GM18907 (cell line): ENCODE data around the gene TMEM131L.

ENCODE experiments used
- ATAC-seq: cut with Tn5 transposase; IDR thresholded peaks from one replicate; pipeline ENCODE4 v1.9.1; 2021; ENCODE audit warnings: mild to moderate bottlenecking, moderate library complexity; ENCODE audit not compliant: unreplicated experiment

The TMEM131L gene

DNA sequence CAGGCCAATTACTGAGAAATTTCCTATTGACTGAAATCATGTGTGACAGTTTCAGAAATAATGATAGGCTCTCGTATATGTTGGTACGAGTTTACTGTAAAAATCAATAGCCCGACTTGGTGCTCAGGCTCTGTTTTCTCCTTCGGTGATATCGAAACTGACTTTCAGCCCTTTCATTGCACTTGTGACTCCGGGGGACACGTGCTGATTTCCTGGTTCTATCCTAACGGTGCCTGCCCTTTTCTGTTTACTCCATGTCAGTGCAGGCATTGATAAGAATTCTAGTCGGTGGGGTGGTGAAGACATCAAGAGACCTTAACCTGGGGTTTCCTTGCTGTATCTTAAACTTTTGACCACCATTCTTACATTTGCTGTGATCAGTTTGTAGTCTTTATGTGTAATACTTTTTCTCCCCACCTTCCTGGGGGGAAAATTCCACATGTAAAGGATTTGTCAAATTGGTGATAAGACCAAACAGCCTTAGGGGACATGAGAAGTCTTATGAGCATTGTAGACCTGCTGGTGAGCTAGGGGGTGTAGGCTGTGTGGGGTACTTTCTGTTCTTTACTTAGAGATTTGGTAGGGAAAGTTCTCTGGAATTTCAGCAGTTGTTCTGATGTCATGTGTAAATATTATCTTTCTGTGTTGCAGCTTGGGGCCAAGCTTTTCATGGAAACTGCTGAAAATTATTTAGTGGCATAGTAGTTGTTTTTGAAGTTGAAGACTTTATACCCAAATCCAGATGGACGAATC is 52.7 kb downstream of the TMEM131L start:
- no peak for ATAC-seq

DNA sequence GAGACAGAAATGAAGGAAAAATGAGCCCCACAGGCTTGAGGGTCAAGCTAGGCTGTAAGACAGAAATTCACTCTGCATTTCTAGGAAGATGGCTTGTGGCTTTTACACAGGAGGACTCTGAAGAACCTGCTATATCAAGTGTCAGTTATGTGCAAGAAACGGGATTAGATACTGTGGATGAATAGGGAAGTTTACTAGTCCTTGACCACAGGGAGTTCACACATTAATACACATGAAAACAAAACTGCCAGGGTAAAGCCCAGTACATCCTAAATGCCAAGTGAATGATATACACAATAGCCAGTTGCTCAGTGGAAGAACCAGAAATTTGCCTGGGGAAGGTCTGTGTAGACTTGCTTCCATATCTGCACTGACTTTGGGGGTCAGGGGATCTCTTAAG is 53.5 kb downstream of the TMEM131L start:
- no peak for ATAC-seq

DNA sequence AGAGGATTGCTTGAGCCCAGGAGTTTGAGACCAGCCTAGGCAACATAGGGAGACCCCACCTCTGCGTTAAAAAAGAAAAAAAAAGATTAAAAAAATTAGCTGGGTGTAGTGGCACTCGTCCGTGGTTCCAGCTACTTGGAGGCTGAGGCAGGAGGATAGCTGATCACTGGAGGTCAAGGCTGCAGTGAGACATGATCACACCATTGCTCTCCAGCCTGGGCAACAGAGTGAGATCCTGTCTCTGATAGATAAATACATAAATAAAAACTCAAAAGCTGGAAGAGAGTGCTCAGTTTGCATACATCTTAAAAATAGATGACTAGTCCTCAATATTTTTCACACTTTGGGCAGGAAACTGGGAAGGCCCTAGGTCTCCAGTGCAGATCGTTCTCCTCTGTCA is 54.1 kb downstream of the TMEM131L start:
- no peak for ATAC-seq

DNA sequence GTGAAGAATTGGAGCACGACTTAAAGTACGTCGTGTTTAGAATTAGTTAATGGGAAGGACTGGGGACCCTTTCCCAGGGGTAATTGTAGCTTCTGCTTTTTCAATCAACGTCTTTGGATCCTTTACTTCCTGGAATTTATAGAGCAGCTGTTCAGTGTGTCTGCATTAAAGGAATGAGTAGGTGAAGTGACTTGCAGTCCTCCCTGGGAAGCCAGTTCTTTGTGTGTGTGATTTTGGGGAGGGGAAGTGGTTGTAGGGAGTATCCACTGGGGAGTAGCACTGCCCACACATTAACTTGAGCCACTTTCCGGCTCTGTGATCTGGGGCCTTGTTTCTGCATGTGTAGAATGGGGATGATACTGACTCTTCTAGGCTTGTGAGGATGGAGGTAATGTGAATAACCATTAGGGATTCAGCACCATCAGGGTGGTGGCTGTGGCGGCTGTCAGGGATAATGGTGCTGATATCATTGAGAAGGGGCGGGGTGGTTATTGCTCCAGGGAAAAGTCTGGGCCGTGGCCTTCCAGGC is 54.7 kb downstream of the TMEM131L start:
- ATAC-seq: peak; percentile 44

DNA sequence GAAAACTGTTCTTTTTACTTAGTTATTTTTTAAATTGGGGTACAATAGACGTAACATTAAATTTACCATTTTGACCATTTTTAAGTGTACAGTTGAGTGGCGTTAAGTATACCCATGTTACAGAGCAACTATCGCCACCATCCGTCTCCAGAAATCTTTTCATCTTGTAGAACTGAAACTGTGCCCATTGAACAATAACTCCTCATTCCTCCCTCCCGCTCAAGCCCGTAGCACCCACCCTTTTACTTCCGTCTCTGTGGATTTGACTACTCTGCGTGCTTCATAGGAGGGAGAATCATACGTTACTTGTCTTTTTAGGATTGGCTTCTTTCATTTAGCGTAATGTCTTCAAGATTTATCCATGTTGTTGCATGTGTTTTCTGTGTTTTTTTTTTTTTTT is 55.3 kb downstream of the TMEM131L start:
- no peak for ATAC-seq

DNA sequence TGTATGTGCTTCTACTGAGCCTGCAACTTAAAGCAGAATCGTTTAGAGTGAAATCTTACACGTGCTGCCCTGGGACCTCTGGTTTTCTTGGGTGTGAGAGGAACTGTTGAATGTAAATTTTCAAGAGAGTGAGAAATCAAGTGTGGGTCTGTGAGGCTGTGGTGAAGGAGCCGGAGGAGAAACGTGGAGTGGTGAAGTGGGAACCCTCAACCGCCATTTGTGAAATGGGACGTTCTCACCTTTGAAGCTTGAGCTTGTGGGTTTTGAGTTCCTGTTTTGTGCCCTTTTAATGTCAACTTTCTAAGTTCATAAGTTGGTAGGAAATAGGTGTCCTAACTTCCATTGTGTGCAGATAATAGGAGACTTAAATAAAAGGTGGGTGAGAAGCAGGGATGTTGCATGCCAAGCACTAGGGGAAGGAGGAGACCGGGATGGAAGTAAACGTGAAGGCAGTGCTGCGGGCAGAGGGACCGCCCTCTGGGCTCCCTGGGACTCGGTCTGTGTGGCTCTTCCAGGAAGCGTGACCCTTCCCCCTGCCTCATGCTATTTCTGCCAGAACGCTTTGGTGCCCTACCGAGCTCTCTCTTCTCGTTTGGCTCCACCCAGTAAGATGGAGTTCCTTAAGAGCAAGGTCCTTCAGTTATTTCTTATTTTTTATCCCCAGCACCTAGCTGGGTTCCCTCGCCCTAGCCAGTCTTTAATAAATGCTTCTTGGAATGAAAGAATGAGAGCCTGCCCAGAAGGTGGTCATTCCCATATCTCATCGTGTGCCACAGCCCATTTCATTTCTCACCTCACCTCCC is 56.0 kb downstream of the TMEM131L start:
- ATAC-seq: peak; percentile 39

DNA sequence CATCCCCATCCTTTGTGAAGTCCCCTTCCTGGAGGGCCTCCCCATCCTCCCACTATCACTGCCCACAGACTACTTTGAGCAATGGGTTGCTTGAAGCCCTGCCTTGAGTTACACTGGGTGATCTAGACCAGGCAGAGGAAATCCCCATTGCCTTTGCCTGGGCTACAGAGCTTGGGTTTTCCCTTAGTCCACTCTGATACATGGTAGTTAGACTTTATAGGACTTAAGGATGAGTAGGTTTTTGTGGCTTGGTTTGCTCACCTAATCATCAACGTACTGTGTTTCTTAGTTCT is 56.6 kb downstream of the TMEM131L start:
- ATAC-seq: peak; percentile 61

DNA sequence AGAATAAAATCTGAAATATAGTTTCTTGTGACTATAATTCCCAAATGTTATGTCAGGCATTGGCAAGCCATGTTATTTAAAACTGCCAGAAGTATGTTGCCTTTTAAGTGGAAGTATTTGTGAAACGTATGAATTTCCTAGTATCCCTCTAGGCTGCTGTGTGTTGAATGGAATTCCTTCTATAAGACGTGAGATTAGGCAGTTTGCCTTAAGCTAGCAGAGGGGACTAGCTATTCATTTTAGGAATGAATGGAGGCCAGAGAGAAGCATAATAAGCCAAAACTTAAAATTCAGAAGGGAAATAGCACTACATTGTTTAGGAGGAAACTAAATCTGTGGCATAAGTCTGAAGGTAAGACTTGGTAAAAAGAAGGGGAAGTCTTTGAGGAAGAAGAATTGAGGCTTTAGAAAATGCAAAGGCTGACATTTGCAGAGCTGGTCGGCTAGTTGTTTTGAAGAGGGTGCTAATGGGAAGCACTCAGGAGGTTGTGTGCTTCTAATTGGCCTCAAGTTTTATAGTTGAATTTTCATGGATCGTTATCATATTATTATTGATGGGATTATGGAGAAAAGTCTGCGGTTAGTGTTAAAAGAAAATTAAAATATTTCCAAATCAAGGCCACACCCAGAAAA is 57.1 kb downstream of the TMEM131L start:
- no peak for ATAC-seq

DNA sequence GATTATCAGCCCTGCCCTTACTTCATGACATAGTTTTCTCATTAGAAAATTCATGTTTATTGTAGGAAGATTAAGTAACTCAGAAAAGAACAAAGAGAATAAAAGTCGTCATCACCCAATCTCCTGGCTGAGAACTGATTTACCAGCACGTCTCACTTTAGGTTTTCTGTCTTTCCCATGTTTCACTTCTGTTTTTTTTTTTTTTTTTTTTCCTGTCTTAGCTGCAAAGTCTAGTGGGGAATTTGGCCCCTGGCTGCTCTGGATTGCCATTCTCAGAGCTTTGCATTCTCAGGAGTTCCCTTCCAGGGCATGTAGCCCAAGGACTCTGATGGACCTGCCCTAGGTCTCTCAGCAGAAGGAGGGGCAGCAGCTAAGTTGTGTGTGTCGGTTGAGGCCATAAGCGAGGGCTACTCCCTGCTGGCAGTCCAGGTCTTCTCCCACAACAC is 57.8 kb downstream of the TMEM131L start:
- ATAC-seq: no peak

DNA sequence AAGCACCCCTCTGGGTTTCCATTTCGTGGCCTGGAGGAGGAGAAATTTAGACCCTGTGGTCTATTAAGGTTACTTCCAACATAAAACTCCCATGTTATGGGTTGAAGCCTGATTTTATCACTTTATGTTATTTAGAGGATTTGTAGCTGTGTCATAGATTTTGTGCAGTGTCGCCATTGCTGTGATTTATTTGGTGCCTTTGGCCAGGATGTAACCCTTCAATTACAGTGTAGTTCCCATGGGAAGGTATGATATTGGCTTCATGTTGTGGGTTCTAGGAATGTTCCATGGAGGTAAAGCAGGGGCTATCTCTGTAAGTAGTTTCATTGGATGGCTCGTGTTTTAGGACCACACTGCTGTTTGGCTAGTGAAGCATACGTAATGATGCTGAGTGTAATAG is 58.5 kb downstream of the TMEM131L start:
- ATAC-seq: no peak

DNA sequence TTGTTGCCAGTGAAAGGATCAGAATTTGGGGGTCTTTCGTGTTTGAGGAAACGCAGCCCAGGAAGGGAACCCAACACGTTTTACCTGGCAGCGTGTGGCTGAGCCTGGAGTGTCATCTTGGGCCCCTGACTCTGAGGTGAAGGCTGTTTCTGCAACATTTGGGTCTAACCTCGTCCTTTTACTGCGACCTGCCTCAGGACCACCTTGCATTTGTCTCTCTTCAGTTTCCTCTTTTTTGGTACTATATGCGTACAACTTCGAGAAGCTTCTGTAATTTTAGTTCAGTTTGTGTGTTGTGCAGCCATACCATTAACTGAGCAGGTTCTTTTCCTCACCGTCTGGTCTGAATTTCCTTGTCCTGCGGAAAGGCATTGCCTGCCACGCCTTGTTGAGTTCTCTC is 61.5 kb downstream of the TMEM131L start:
- no peak for ATAC-seq

DNA sequence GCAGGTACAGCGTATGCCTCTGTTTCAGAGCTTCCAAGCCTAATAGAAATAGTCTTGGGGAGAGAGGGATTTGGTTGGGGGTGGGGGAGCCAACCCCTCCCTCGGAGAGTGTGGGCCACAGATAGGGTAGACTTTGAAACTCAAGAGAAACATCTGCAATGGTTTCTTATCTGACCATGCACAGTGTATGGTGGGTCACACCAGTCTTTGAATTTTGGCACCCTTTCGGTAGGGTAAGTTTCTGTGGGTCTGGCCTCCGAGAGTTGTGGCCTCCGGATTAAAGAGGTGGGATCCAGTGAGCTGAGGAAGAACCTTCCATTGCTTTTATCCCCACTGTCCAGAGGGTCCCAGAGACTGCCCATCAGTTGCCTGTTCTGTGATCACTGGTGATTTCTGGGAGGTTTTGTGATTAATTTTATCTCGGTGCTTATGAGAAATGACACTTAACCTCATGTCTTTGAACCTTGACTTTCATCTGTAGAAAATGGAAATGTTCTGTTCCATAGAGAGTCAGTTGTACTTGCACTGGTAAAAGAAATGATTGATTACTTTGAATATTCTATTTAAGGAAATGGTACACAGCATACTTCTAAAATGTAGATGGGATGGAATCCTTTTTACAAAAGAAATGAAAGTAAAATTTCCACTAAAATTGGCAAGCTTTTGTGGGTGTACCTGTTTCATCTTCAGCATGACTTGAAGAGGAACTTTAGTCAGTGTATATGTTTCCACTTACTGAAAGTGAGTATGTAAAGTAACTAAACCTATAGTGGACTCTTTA is 62.7 kb downstream of the TMEM131L start:
- ATAC-seq: peak; percentile 51

DNA sequence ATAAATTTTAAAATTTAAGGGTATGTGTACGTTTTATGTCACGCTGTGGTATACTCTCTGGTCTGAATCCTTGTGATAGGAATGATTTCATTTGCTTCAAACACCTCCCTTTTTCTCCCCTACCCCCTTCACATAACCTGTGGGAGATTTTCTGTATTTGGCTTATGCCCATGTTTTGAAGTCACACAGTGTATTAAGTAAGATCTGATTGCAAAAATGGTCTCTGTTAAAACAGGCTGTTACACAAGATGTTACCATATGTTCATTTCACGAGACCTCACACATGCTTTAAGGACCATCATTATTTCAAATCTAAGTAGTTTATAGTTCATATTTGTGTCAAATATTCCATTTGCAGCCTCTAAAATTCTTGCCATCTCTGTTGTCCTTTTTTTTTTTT is 63.5 kb downstream of the TMEM131L start:
- ATAC-seq: no peak

DNA sequence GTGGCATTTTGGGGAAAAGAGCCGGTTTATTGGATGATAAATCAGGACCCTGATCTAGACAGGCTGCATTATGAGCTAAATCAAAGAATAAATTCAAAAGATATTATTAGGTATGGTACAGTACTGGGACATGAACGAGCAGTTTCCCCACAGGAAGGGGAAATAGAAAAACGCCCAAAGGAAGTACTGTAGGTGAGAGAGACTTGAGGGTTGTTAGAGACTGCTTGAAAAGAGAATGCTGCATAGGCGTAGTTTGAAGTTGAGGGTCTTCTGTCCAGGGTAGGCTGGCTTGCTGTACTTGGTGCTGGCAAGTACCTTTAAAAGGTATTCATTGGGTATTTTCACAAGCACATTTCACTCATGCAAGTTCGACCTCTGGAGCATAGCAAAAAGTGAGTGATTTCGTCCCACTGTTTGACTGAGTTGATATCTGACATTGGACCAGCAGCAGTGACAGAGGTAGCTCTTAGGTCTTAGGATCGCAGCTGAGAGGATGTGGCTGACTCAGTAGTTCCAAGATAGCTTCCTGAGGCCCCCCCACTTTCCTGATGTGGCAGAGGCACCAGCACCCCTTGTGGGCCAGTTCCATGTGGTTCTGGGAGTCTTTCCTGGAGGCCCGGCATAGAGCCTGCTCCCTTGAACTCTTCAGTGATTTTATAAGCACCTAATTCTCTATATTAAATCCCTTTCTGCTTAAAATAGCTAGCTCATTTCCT is 64.3 kb downstream of the TMEM131L start:
- ATAC-seq: no peak

DNA sequence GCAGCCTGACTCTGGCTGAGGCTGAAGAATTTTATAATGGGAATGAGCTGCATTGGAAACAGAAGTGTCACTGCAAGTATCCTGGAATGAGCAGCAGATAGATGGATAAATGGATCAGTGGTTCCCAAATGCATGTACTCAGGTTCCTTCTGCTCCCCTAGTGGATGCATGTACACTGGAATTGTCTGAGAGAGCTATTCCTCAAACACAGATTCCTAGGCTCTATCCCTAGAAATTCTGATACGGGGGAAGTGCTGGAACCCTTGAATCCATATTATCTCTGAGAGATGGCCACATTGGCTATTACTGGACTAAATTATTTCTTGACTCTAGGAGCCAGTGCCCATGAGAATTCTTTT is 64.8 kb downstream of the TMEM131L start:
- no peak for ATAC-seq

DNA sequence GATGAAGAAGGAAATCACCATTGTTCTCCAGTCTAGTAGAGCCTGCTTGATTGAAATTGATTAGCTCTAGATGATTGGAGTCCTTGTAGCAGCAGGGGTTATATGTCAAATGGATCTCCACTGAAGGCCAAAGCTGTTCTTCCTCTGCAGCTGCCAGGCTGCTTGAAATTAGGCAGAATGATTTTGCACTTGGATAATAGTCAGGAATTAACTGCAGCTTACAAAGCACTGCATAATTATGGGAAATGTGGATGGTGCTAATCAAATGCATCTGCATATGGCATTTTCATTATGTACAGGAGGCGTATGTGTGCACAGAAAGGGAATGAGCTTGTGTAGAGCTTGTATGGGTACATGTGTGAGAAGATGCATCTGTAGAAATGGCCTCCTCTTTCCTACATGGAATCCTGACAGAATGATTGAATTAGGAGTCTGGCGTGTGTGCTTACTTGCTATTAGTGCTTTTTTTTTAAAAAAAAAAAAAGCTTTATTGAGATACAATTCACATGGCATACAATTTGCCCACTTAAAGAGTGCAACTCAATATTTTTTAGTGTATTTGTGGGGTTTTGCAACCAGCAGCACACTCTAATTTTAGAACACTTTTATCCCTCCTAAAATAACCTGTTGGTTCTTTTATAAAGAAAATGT is 65.9 kb downstream of the TMEM131L start:
- ATAC-seq: no peak

DNA sequence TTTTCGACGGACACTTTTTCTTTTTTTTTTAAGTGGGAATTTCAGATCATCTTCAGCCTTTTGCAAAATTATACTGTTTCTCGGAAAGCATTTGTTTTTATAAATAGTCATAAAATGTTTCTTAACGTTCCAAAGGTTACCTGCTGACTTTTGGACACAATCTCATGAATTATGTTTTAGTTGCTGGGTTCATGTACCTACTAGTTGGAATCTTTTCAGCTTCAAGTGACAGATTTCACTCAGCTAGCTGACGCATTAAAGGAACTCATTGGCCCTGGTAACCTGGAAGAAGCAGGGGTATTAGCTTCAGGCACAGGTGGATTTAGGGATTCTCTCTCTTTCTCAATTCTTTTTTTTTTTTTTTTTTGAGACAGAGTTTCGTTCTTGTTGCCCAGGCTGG is 66.5 kb downstream of the TMEM131L start:
- no peak for ATAC-seq

DNA sequence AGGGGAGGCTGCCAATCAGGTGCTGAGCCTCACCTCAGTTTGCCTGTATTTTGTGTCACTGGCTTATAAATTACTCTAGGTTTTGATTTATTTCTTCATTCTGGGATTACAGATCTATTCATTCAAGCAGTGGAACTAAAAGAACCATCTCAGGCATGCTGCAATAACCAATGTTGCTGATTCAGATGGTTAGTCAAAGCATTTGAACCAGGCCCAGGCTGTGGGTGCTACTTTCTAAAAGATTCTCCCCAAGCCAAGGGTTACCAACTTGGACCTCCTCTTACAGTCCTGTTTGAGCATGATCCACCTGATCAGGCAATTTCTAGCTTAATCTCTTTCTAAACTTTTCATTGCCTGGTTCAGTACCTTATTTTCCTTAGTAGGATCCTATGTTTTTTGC is 67.2 kb downstream of the TMEM131L start:
- ATAC-seq: no peak

DNA sequence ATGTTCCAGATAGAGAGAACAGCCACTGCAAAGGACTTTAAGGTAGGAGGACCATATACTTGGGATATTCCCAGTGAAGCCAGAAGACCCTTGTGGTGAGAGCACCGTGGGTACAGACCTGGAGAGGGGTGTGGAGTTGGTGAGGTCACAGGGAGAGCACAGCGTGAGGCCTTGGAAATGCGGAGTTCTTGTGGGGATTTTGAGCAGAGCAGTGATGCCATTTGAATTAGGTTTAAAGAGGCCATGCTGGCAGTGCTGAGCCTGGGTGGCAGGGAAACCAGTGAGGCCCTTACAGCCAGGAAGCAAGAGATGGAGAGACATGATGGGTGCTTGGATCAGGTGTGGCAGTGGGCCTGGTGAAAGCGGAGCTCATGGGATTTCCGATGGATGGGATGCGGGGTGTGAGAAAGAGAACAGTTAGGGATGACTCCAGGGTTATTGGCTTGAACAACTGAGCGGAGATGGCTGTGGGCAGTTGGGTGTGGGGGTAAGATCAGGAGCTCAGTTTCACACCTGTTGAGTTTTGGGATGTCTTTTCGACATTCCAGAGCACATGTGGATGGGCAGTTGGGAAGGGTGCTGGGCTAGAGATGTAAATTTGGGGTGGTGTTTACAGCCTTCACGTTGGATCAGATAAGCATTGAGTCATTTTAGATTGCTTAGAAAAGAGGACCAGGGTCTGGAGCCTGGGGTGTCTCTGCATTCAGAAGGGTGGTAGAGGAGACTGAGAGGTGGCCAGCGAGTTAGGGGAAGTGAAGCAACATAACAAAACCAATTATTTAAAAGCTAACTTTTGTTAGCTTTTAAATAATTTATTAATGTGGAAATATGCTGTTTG is 68.9 kb downstream of the TMEM131L start:
- ATAC-seq: no peak
